Liver (tissue), 10 donors: ENCODE data around the gene INPP5J. TPM values are rescaled to one million over a fixed set of nuclear protein-coding genes. Genes with fewer than 3 reads are reported as not detected.

Experiments used
- DNase-seq: peaks from one replicate; pipeline ENCODE4 v3.0.0-alpha.2; 2017; ENCODE audit warnings: low spot score
- H3K27ac ChIP-seq, 2 donors: one replicate each; pipeline ENCODE4 v1.7.0; 2013; ENCODE audit warnings: inconsistent platforms in 2 of 2, low read length in 2 of 2, control low read depth in 1 of 2, low read depth in 1 of 2, mild to moderate bottlenecking in 1 of 2
- H3K27me3 ChIP-seq, 4 donors: one replicate each; pipeline versions ENCODE4 v1.6.1 to v1.7.0; 2013; ENCODE audit warnings: low read length in 3 of 4, inconsistent platforms in 1 of 4, mild to moderate bottlenecking in 1 of 4, moderate library complexity in 1 of 4; ENCODE audit not compliant: control insufficient read depth in 4 of 4, insufficient read depth in 4 of 4
- H3K36me3 ChIP-seq, 4 donors: one replicate each; pipeline versions ENCODE4 v1.6.1 to v1.7.0; 2013; ENCODE audit warnings: low read length in 3 of 4, mild to moderate bottlenecking in 3 of 4, low read depth in 1 of 4, moderate library complexity in 1 of 4; ENCODE audit not compliant: control insufficient read depth in 4 of 4, insufficient read depth in 3 of 4
- H3K4me1 ChIP-seq, 4 donors: one replicate each; pipeline versions ENCODE4 v1.6.1 to v1.7.0; 2013; ENCODE audit warnings: low read length in 3 of 4, mild to moderate bottlenecking in 3 of 4, moderate library complexity in 1 of 4; ENCODE audit not compliant: control insufficient read depth in 4 of 4, insufficient read depth in 4 of 4
- H3K4me3 ChIP-seq, 3 donors: one replicate each; pipeline versions ENCODE4 v1.6.1 to v1.7.0; 2013; ENCODE audit warnings: low read length in 3 of 3, control low read depth in 1 of 3, low read depth in 1 of 3, mild to moderate bottlenecking in 1 of 3
- H3K9ac ChIP-seq, 2 donors: one replicate each; pipeline ENCODE4 v1.7.0; 2013; ENCODE audit warnings: low read length in 2 of 2, mild to moderate bottlenecking in 2 of 2, moderate library complexity in 2 of 2, control low read depth in 1 of 2, low read depth in 1 of 2
- H3K9me3 ChIP-seq, 4 donors: one replicate each; pipeline versions ENCODE4 v1.6.1 to v1.7.0; 2013; ENCODE audit warnings: low read length in 3 of 4; ENCODE audit not compliant: control insufficient read depth in 4 of 4
- ATF3 ChIP-seq: IDR thresholded peaks from 2 replicates; pipeline ENCODE4 v1.6.1; 2016; ENCODE audit warnings: antibody characterized with exemption
- EGR1 ChIP-seq, 2 donors: IDR thresholded peaks; 2 replicates each; pipeline ENCODE4 v1.6.1; 2016 to 2018; ENCODE audit warnings: antibody characterized with exemption in 2 of 2, low read depth in 2 of 2
- FOXA1 ChIP-seq: IDR thresholded peaks from 2 replicates; pipeline ENCODE4 v1.6.1; 2016; ENCODE audit warnings: antibody characterized with exemption
- FOXA2 ChIP-seq: IDR thresholded peaks from 2 replicates; pipeline ENCODE4 v1.6.1; 2016; ENCODE audit warnings: antibody characterized with exemption
- GABPA ChIP-seq, 2 donors: IDR thresholded peaks in 1 of 2; conservative IDR thresholded peaks in 1 of 2; 2 replicates each; pipeline ENCODE4 v1.6.1; 2016; ENCODE audit warnings: antibody characterized with exemption in 2 of 2, mild to moderate bottlenecking in 1 of 2, moderate library complexity in 1 of 2
- HNF4G ChIP-seq: IDR thresholded peaks from 2 replicates; pipeline ENCODE4 v1.6.1; 2016; ENCODE audit warnings: antibody characterized with exemption
- RAD21 ChIP-seq, 2 donors: IDR thresholded peaks; 2 replicates each; pipeline ENCODE4 v1.6.1; 2016; ENCODE audit warnings: antibody characterized with exemption in 2 of 2, mild to moderate bottlenecking in 2 of 2
- SP1 ChIP-seq: IDR thresholded peaks from 2 replicates; pipeline ENCODE4 v1.6.1; 2018; ENCODE audit warnings: antibody characterized with exemption, mild to moderate bottlenecking
- YY1 ChIP-seq: IDR thresholded peaks from 2 replicates; pipeline ENCODE4 v1.6.1; 2016; ENCODE audit warnings: antibody characterized with exemption, mild to moderate bottlenecking
- WGBS: extraction: QIAGEN DNeasy Blood & Tissue Kit; methylation state at CpG from one replicate; pipeline ENCODE4 v1.1.7; 2013; 5-methylcytosine and 5-hydroxymethylcytosine counted together
- polyA plus RNA-seq, 2 donors: library from polyadenylated mRNA; stranded (reverse) in 1 of 2; unstranded in 1 of 2; fragments of 200-250 nt in 1 of 2; fragments of >200 nt in 1 of 2; fragmentation: Nextera tagmentation in 1 of 2; extraction: Ambion mirVana in 1 of 2; gene quantifications; one replicate each; pipeline versions ENCODE4 v1.2.1 to v1.2.3, GENCODE V29; 2013 to 2015
- small RNA-seq: library from RNA; depleted of rRNA; stranded (forward); fragments of <200 nt; gene quantifications from one replicate; pipeline ENCODE3, GENCODE V24; 2014
- total RNA-seq, 2 donors: library from RNA; depleted of rRNA; stranded (reverse); fragments of >200 nt; gene quantifications; one replicate each; pipeline ENCODE4 v1.2.3, GENCODE V29; 2014
- donor health status: healthy.
- donor health status: healthy.
- donor health status: healthy.
- donor health status: healthy.
- donor health status: healthy.

Gene INPP5J
- total and polyA plus RNA-seq, 4 donors: 0.06 to 0.17 (median 0.11) TPM

- Histone ChIP-seq H3K4me1 (peaks cover 5 to 9% (median 8%) of the 10 kb centered on the region in 4 donors), H3K4me3 (no peak overlapping the region), H3K9me3 (no peaks in the 10 kb centered on the region), H3K36me3 (peaks cover 0 to 14% (median 4%) of the 10 kb centered on the region in 4 donors), H3K27me3 (no peaks in the 10 kb centered on the region), H3K9ac (no peak overlapping the region), H3K27ac (no peak overlapping the region)
- TF ChIP-seq SP1: no peak
- no peak for TF ChIP-seq EGR1 (IDR thresholded peaks at IDR 0.05; ENCODE audit: low read depth in 2 of 2)
- TF ChIP-seq FOXA1: no peak
- TF ChIP-seq YY1: no peak
- no peak for TF ChIP-seq RAD21 (IDR thresholded peaks at IDR 0.05)
- no peak for TF ChIP-seq ATF3
- no peak for TF ChIP-seq FOXA2
- TF ChIP-seq GABPA (IDR thresholded peaks at IDR 0.05 in 1 of 2, conservative IDR thresholded peaks at IDR 0.05 in 1 of 2): no peak
- TF ChIP-seq HNF4G: no peak
- no peak for DNase-seq
- 97% methylated on average over 30 of the region's 30 CpGs for WGBS
Observed at GRCh38 chr22:31184015-31184414, 61.2 kb downstream of the INPP5J start.

Small RNAs within 50 kb of the gene (small RNA-seq; reads per million reads assigned to genes)
- gene MIR3928: 0.35 reads per million, percentile 38 among the genes with 10 or more reads in this experiment

Other genes with a start within 250 kb of the INPP5J start
- gene MORC2, start 154.2 kb upstream of the INPP5J start, total RNA-seq: 10 to 100 TPM; 11.4 to 12.0 TPM
- 1 to 10 TPM; 4.2 to 8.3 TPM for gene MORC2, start 154.2 kb upstream of the INPP5J start, polyA plus RNA-seq
- gene TUG1, start 153.7 kb upstream of the INPP5J start, total RNA-seq: 10 to 100 TPM; 24.8 to 32.9 TPM
- 10 to 100 TPM; 11.3 to 11.6 TPM for gene TUG1, start 153.7 kb upstream of the INPP5J start, polyA plus RNA-seq
- gene SMTN, start 41.6 kb upstream of the INPP5J start, total RNA-seq: 10 to 100 TPM; 11.2 to 47.3 TPM
- 10 to 100 TPM; 10.1 to 16.4 TPM for gene SMTN, start 41.6 kb upstream of the INPP5J start, polyA plus RNA-seq
- gene SELENOM, start 15.4 kb upstream of the INPP5J start, total RNA-seq: 1 to 10 TPM; 3.0 to 9.0 TPM
- 10 to 100 TPM; 15.5 to 17.3 TPM for gene SELENOM, start 15.4 kb upstream of the INPP5J start, polyA plus RNA-seq
- not detected for gene PLA2G3, start 17.5 kb downstream of the INPP5J start, total RNA-seq
- not detected for gene PLA2G3, start 17.5 kb downstream of the INPP5J start, polyA plus RNA-seq
- 10 to 100 TPM; 11.7 to 37.4 TPM for gene RNF185, start 37.2 kb downstream of the INPP5J start, total RNA-seq
- 10 to 100 TPM; 25.6 to 33.1 TPM for gene RNF185, start 37.2 kb downstream of the INPP5J start, polyA plus RNA-seq
- 10 to 100 TPM; 13.6 to 39.2 TPM for gene LIMK2, start 89.3 kb downstream of the INPP5J start, total RNA-seq
- gene LIMK2, start 89.3 kb downstream of the INPP5J start, polyA plus RNA-seq: 10 to 100 TPM in 1 of 2 donors, 1 to 10 TPM in 1; 6.6 to 13.3 TPM
- 1 to 10 TPM; 7.3 to 7.8 TPM for gene PIK3IP1, start 169.5 kb downstream of the INPP5J start, total RNA-seq
- gene PIK3IP1, start 169.5 kb downstream of the INPP5J start, polyA plus RNA-seq: 1 to 10 TPM; 3.1 to 4.7 TPM
- gene PATZ1, start 223.4 kb downstream of the INPP5J start, total RNA-seq: 10 to 100 TPM; 11.0 to 13.5 TPM
- 1 to 10 TPM; 3.8 to 9.3 TPM for gene PATZ1, start 223.4 kb downstream of the INPP5J start, polyA plus RNA-seq